ENCODE measurements around the gene CRAT.

- no peak for TF ChIP-seq CTCF (IDR thresholded peaks at IDR 0.05)
- no peak for TF ChIP-seq REST (IDR thresholded peaks at IDR 0.05; ENCODE audit: insufficient read depth in 1 of 2, low read depth in 2 of 2, low read length in 1 of 2)
- no peak for TF ChIP-seq POLR2AphosphoS5 (IDR thresholded peaks at IDR 0.05; ENCODE audit: low read depth, low read length)
- no peak for TF ChIP-seq TCF7L2 (IDR thresholded peaks at IDR 0.05; ENCODE audit: low read depth, low read length)
- TF ChIP-seq SIN3A (IDR thresholded peaks at IDR 0.05; ENCODE audit: borderline replicate concordance, insufficient read depth, low read depth, low read length) = no peak
Observed at GRCh38 chr9:129054163-129054851, 56.3 kb downstream of the CRAT start.
